Measurements from ENCODE around the gene SLC1A4. TPM values are rescaled to one million over a fixed set of nuclear protein-coding genes. Genes with fewer than 3 reads are reported as not detected.
"Not testable (repeated sequence)": the region's sequence is repeated elsewhere in the genome, so short reads cannot be mapped to it uniquely, and the experiment has no call there.

SLC1A4 gene
- total RNA-seq, 2 experiments from 2014 or later: 61.7 to 113 TPM

GRCh38 chr2:65026154-65026553 is 37.0 kb downstream of the SLC1A4 start:
- DNase-seq (no peak), ATAC-seq (no peak)
- H3K27me3 Mint-ChIP-seq: no peaks in the 10 kb centered on the region
- no peak overlapping the region for H3K27ac Mint-ChIP-seq
- no peak overlapping the region for H3K4me3 Mint-ChIP-seq
- H3K9me3 Mint-ChIP-seq (ENCODE audit: low read depth): no peaks in the 10 kb centered on the region
- H3K4me1 Mint-ChIP-seq: peaks cover 13% of the 10 kb centered on the region
- CTCF ChIA-PET: interaction anchor here (3.9 kb wide), 1 partner anchor 108 kb away, joined by 10 read pairs; no protein-coding TSS in a partner anchor
- H3K36me3 Mint-ChIP-seq: peaks cover 19% of the 10 kb centered on the region

- DNase-seq (no peak), ATAC-seq (no peak)
- CTCF ChIA-PET: interaction anchor here (1.0 to 3.9 kb wide), 2 partner anchors 48 to 109 kb away, joined by 3 to 10 read pairs; no protein-coding TSS in a partner anchor
- Mint-ChIP-seq H3K27ac (no peak overlapping the region), H3K4me1 (peaks cover 21% of the 10 kb centered on the region), H3K27me3 (no peaks in the 10 kb centered on the region), H3K36me3 (peaks cover 15% of the 10 kb centered on the region), H3K4me3 (no peak overlapping the region), H3K9me3 (ENCODE audit: low read depth) (no peaks in the 10 kb centered on the region)
Measured at GRCh38 chr2:65026704-65027464, 37.7 kb downstream of the SLC1A4 start.

- DNase-seq: no peak
- no peak for ATAC-seq
- H3K36me3 Mint-ChIP-seq: peaks cover 8% of the 10 kb centered on the region
- H3K27ac Mint-ChIP-seq: no peak overlapping the region
- H3K9me3 Mint-ChIP-seq (ENCODE audit: low read depth): no peaks in the 10 kb centered on the region
- CTCF ChIA-PET: interaction anchor here (1.0 kb wide), 1 partner anchor 49 kb away, joined by 3 read pairs; no protein-coding TSS in a partner anchor
- H3K4me3 Mint-ChIP-seq: no peak overlapping the region
- no peaks in the 10 kb centered on the region for H3K27me3 Mint-ChIP-seq
- H3K4me1 Mint-ChIP-seq: peaks cover 29% of the 10 kb centered on the region
Measured at GRCh38 chr2:65027616-65028244, 38.5 kb downstream of the SLC1A4 start.

GRCh38 chr2:65030476-65031332 is 41.5 kb downstream of the SLC1A4 start:
- no peak overlapping the region for H3K27ac Mint-ChIP-seq
- H3K4me1 Mint-ChIP-seq: peaks cover 28% of the 10 kb centered on the region
- no peak overlapping the region for H3K4me3 Mint-ChIP-seq
- DNase-seq (no peak), ATAC-seq (no peak)
- no peaks in the 10 kb centered on the region for H3K27me3 Mint-ChIP-seq
- H3K36me3 Mint-ChIP-seq: no peaks in the 10 kb centered on the region
- CTCF ChIA-PET: interaction anchor here (0.9 to 6.1 kb wide), 5 partner anchors 10 to 117 kb away, joined by 3 to 38 read pairs (median 4); no protein-coding TSS in a partner anchor
- H3K9me3 Mint-ChIP-seq (ENCODE audit: low read depth): no peaks in the 10 kb centered on the region

- Mint-ChIP-seq H3K36me3 (no peaks in the 10 kb centered on the region), H3K9me3 (ENCODE audit: low read depth) (no peaks in the 10 kb centered on the region), H3K4me1 (peaks cover 25% of the 10 kb centered on the region), H3K4me3 (no peak overlapping the region), H3K27me3 (no peaks in the 10 kb centered on the region), H3K27ac (no peak overlapping the region)
- peak; percentile 50 for ATAC-seq
- CTCF ChIA-PET: interaction anchor here (0.7 to 6.1 kb wide), 7 partner anchors 40 to 118 kb away, joined by 3 to 38 read pairs (median 3); no protein-coding TSS in a partner anchor
- DNase-seq: no peak
Measured at GRCh38 chr2:65031341-65032018, 42.3 kb downstream of the SLC1A4 start.

- peak overlapping the region; percentile 30 for H3K27ac Mint-ChIP-seq
- H3K9me3 Mint-ChIP-seq (ENCODE audit: low read depth): no peaks in the 10 kb centered on the region
- no peaks in the 10 kb centered on the region for H3K36me3 Mint-ChIP-seq
- no peak for DNase-seq
- ATAC-seq: no peak
- H3K27me3 Mint-ChIP-seq: no peaks in the 10 kb centered on the region
- peaks cover 25% of the 10 kb centered on the region for H3K4me1 Mint-ChIP-seq
- H3K4me3 Mint-ChIP-seq: no peak overlapping the region
- CTCF ChIA-PET: interaction anchor here (0.7 to 6.1 kb wide), 10 partner anchors 42 to 659 kb away, joined by 3 to 38 read pairs (median 3); no protein-coding TSS in a partner anchor
Measured at GRCh38 chr2:65032019-65032975, 43.1 kb downstream of the SLC1A4 start.

- Mint-ChIP-seq H3K4me1 (peaks cover 23% of the 10 kb centered on the region), H3K27me3 (no peaks in the 10 kb centered on the region), H3K4me3 (no peak overlapping the region), H3K27ac (no peak overlapping the region), H3K36me3 (no peaks in the 10 kb centered on the region), H3K9me3 (ENCODE audit: low read depth) (no peaks in the 10 kb centered on the region)
- DNase-seq: no peak
- CTCF ChIA-PET: interaction anchor here (0.7 to 6.1 kb wide), 9 partner anchors 23 to 659 kb away, joined by 3 to 38 read pairs (median 4); partner anchors contain the start of gene CEP68
- no peak for ATAC-seq
Measured at GRCh38 chr2:65033178-65033577, 44.0 kb downstream of the SLC1A4 start.

GRCh38 chr2:65033667-65034066 is 44.5 kb downstream of the SLC1A4 start:
- DNase-seq; H3K36me3 Mint-ChIP-seq; H3K4me3 Mint-ChIP-seq; H3K27ac Mint-ChIP-seq; H3K9me3 Mint-ChIP-seq (ENCODE audit: low read depth); H3K27me3 Mint-ChIP-seq; ATAC-seq: not testable (repeated sequence)
- peaks cover 23% of the 10 kb centered on the region for H3K4me1 Mint-ChIP-seq
- CTCF ChIA-PET: interaction anchor here (0.7 to 6.1 kb wide), 7 partner anchors 22 to 381 kb away, joined by 3 to 38 read pairs (median 4); partner anchors contain the start of gene CEP68

GRCh38 chr2:65035351-65035943 is 46.2 kb downstream of the SLC1A4 start:
- ATAC-seq (no peak), DNase-seq (no peak)
- no peaks in the 10 kb centered on the region for H3K27me3 Mint-ChIP-seq
- no peak overlapping the region for H3K27ac Mint-ChIP-seq
- no peak overlapping the region for H3K4me3 Mint-ChIP-seq
- CTCF ChIA-PET: interaction anchor here (1.2 to 6.1 kb wide), 4 partner anchors 46 to 134 kb away, joined by 3 to 38 read pairs (median 4); partner anchors contain the start of gene SLC1A4
- H3K36me3 Mint-ChIP-seq: no peaks in the 10 kb centered on the region
- no peaks in the 10 kb centered on the region for H3K9me3 Mint-ChIP-seq (ENCODE audit: low read depth)
- H3K4me1 Mint-ChIP-seq: peaks cover 30% of the 10 kb centered on the region

- Mint-ChIP-seq H3K4me1 (peaks cover 16% of the 10 kb centered on the region), H3K4me3 (no peak overlapping the region), H3K27me3 (no peaks in the 10 kb centered on the region), H3K27ac (no peak overlapping the region), H3K9me3 (ENCODE audit: low read depth) (no peaks in the 10 kb centered on the region), H3K36me3 (no peaks in the 10 kb centered on the region)
- DNase-seq (no peak), ATAC-seq (no peak)
- CTCF ChIA-PET: interaction anchor here (1.4 to 1.8 kb wide), 2 partner anchors 47 to 120 kb away, joined by 3 to 5 read pairs; no protein-coding TSS in a partner anchor
Measured at GRCh38 chr2:65037178-65037577, 48.0 kb downstream of the SLC1A4 start.

- CTCF ChIA-PET: interaction anchor here (0.9 to 6.3 kb wide), 7 partner anchors 48 to 130 kb away, joined by 3 to 61 read pairs (median 4); no protein-coding TSS in a partner anchor
- Mint-ChIP-seq H3K4me1 (peaks cover 16% of the 10 kb centered on the region), H3K27me3 (no peaks in the 10 kb centered on the region), H3K27ac (no peak overlapping the region), H3K9me3 (ENCODE audit: low read depth) (peaks cover 6% of the 10 kb centered on the region), H3K4me3 (no peak overlapping the region), H3K36me3 (peaks cover 13% of the 10 kb centered on the region)
- no peak for ATAC-seq
- no peak for DNase-seq
Measured at GRCh38 chr2:65039640-65040039, 50.4 kb downstream of the SLC1A4 start.

Measured in activated CD8-positive, alpha-beta memory T cell treated with anti-CD3 and anti-CD28 coated beads, Interleukin-2, amount 10 ng/mL, durations not matched to agents 7 days and 5 days (primary cell).